ENCODE measurements around the gene CFAP141.

GRCh38 chr1:154179946-154180687, 26.0 kb downstream of the CFAP141 start:
- TF ChIP-seq CTCF (IDR thresholded peaks at IDR 0.05), result no peak
- TF ChIP-seq POLR2A (IDR thresholded peaks at IDR 0.05), result no peak
